GM12864 (cell line): ENCODE data around the gene ARL17A.
"Not testable (repeated sequence)": the region's sequence is repeated elsewhere in the genome, so short reads cannot be mapped to it uniquely, and the experiment has no call there.

Experiments
- DNase-seq: peaks from one replicate; pipeline ENCODE4 v3.0.0-alpha.2; 2011; ENCODE audit warnings: low read depth
- H3K4me3 ChIP-seq: 2 replicates; pipeline ENCODE4 v1.5.1; 2011; ENCODE audit warnings: mild to moderate bottlenecking, low read depth, low read length, control low read depth

Gene ARL17A

DNA sequence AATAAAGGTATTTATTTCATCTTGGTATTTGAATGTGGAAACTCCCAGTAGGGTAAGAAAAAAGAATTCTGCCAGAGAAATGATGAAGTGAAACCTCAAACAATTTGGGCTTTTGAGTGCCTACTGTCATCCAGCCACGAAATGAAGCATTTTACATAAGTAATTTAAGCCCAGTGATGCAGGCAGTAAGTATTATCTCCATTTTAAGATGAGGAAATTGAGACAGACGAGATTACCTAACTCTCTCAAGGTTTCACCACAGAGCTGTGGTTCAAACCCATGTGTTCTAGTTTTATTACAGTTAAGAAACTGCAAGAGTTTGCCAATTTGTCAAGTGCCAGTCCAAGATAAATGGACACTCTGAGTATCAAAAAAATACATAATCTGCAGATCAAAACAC is 13.2 kb downstream of the ARL17A start:
- not testable (repeated sequence) for DNase-seq

DNA sequence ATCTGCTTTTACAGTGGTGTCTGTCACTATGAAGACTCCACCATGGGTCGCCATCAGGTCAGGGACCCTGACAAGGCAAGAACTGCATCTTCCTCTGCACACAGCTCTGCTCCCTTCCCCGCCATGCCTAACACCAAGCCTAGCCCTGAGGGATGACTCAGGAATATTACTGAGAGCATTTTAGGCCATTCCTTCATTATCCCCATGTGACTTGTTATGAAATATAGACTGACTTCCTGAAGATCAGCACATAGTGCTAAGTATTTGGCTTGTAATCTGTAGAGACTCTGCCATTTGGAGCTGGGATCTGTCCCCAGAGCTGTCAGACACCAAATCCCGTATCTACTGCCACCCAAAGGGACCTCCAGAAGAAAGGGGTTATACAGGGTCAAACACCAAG is 19.4 kb downstream of the ARL17A start:
- H3K4me3 ChIP-seq, result not testable (repeated sequence)

More for the DNA sequence above, 13.2 kb downstream of the ARL17A start:
- not testable (repeated sequence) for H3K4me3 ChIP-seq

DNA sequence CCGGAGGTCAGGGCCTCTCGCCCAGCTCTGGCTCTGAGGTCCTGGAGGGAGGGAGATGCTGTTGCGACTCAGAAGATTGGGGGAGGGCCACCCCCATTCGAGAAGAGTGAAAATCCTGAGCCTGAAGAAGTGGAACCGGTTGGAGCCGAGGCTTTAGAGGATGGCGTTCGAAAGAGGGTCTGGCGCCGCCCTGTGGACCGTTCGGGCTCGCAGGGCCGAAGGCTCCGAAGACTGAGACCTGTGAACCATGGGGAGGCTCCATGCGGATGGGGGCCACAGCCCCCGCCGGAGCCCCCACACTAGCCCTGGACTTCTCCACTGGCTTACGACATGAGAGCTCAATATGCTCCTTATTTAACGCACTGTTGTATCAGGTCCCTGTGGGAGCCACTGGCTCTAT is 20.3 kb downstream of the ARL17A start:
- not testable (repeated sequence) for H3K4me3 ChIP-seq, DNase-seq

More for the DNA sequence above, 19.4 kb downstream of the ARL17A start:
- DNase-seq, result not testable (repeated sequence)

DNA sequence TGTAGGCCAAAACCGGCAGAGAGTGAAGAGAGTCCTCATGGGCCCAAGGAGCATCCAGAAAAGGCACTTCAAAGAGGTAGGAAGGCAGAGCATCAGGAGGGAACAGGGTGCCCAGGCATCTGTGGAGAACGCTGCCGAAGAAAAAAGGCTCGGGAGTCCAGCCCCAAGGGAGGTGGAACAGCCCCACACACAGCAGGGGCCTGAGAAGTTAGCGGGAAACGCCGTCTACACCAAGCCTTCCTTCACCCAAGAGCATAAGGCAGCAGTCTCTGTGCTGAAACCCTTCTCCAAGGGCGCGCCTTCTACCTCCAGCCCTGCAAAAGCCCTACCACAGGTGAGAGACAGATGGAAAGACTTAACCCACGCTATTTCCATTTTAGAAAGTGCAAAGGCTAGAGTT is 30.9 kb downstream of the ARL17A start:
- H3K4me3 ChIP-seq, DNase-seq: not testable (repeated sequence)

DNA sequence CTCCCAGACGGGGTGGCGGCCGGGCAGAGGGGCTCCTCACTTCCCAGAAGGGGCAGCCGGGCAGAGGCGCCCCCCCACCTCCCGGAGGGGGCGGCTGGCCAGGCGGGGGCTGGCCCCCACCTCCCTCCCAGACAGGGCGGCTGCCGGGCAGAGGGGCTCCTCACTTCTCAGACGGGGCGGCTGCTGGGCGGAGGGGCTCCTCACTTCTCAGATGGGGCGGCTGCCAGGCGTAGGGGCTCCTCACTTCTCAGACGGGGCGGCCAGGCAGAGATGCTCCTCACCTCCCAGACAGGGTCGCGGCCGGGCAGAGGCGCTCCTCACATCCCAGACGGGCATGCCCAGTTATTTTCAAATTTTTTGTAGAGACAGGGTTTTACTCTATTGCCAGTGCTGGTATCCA is 44.8 kb downstream of the ARL17A start:
- not testable (repeated sequence) for H3K4me3 ChIP-seq, DNase-seq

DNA sequence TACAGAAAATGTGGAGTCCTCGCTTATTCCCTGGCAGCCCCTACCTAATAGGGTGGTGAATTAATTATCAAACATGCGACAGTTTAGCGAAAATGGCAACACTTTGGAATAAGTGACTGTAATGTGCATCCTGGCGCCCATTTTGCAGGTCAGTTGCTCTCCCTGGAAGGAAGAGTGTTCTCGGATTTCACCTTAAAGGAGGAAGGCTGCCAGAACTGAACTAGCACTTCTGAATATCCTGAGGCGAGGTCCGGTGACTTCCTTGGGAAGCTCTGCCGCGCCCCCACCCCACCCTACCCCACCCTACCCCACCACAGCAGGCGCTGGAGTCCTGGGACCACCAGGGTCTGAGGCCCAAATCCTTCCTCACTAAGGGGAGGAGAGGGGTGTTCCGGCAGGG is 67.3 kb downstream of the ARL17A start, which contains the start of gene LRRC37A2:
LRRC37A2 (plus strand) TSS at position 301 of the 400 bp plus-strand sequence. CDS start 245 bp downstream, outside the sequence.
- DNase-seq, H3K4me3 ChIP-seq: not testable (repeated sequence)

DNA sequence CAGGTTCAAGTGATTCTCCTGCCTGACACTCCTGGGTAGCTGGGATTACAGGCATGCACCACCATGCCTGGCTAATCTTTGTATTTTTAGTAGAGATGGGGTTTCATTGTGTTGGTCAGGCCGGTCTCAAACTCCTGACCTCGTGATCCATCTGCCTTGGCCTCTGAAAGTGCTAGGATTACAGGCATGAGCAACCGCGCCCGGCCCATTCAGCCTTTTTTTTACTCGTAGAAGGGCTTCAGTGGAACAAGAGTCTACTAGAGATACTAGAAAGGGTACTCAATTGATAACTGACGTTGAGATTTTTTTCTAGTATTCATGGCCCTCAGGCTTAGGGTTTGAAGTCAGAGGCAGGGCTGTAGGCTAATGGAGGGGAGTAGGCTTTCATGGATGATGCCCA is 73.6 kb downstream of the ARL17A start:
- not testable (repeated sequence) for H3K4me3 ChIP-seq, DNase-seq

DNA sequence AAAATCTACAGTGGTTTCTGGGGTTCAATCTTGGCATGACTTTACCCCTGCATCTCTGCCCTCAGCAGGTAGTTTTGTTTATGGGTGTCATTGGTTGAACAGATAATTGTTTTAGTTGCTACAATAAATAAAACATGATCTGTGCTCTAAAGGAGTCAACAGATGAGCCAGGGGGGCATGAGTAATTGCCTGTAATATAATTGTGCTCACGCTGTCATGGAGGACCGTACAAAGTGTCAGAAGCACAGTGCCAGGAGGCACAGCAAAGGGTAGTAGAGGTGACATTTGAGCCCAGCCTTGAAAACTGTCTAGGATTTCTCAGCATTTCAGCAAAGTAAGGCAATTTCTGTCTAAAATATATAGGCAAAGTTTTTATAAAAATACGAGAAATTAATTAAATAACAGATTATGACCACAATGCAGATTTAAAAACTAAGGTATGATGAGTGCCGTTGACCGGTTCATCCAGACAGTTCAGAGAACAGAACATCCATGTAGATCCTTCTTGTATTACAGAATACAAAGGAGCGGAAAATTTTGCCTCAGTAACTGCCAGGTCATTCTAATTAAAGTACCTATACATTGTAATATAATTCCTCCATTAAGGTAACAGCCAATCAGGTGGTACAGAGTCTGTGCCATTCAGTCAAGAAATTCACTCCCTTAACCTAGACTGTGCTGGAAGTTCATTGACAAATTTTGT is 79.9 kb downstream of the ARL17A start:
- H3K4me3 ChIP-seq, DNase-seq: not testable (repeated sequence)

DNA sequence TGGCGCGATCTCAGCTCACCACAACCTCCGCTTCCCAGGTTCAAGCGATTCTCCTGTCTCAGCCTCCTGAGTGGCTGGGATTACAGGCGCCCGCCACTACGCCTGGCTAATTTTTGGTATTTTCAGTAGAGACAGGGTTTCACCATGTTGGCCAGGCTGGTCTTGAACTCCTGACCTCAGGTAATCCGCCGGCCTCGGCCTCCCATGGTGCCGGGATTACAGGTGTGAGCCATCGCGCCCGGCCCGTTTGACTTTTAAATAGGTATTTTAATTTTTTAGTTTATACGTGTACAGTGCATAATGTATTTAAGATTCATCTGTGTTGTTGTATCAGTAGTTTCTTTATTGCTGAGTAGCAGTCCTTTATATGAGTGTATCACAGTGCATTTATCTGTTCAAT is 87.5 kb downstream of the ARL17A start:
- not testable (repeated sequence) for DNase-seq, H3K4me3 ChIP-seq

DNA sequence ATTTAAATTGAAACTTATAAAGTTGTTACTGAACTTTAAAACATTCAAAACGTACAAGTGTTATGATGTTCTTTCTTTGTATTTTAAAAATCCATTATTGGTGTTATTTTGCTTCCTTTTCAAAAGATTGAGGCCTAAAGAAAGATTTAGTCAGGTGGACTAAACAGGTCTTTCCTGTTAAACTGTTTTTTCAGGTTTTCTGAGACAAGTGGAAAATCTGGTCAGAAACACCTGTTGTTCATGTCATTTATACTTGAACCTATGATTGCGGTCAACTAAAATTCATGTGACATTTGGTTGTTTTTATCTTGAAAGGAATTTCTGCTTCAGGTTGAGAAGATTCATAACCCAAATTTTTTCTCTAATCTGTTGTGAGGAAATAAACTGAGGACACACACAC is 98.2 kb downstream of the ARL17A start:
- not testable (repeated sequence) for H3K4me3 ChIP-seq, DNase-seq

DNA sequence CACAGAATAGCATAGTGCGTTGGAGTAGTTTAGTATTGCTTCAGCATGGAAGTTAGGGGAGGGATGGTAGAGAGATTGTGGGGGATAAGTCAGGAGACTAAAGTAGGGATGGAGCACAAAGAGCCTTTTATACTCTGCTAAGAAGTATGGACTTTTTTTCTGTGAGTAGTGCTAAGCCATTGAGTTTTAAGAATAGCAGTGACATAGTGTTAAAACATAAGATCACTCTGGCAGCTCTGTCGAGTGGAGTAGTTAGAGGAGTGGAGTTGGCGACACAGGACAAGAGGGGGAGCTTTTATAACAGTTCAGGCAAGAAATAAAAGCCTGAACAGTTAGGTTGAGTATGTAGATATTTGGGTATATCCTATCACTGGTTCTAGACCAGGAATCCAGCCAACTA is 100.7 kb downstream of the ARL17A start:
- DNase-seq, H3K4me3 ChIP-seq: not testable (repeated sequence)

DNA sequence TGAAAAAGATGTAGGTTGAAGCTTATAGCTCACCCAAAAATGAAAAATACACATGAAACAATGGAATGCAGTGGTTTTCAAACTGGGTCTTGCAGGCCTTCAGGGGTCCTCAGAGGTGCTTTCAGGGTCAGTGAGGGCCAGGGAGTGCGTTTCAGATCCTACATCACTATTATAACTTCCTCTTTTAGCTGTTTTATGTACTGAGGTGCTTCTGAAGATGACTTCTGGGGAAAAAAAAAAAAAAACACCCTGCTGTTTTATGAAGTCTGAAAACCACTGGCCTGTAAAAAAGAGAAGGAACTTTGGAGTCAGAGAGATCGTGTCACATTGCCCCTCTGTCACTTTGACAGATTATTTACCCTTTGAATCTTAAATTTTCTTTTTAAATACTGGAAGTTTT is 103.9 kb downstream of the ARL17A start:
- DNase-seq, result not testable (repeated sequence)

DNA sequence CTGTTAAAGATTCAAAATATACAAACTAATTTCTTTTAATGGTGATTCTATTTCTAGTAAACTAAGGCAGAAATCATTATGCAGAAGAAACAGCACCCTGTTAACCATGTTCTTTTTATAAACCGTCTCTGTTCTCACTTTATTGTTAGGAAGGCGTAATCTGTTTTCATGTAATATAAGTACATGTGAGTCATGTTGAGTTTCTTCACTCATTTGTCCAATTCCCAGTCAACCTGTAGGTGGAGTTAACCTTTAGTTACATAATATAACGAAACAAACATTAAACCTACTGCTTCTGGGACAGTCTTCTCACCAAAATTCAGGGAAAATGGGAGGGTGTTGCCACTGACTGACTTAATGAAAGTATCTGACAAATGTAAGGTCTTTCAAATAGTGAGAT is 105.0 kb downstream of the ARL17A start:
- H3K4me3 ChIP-seq, DNase-seq: not testable (repeated sequence)

More for the DNA sequence above, 103.9 kb downstream of the ARL17A start:
- H3K4me3 ChIP-seq, result not testable (repeated sequence)

DNA sequence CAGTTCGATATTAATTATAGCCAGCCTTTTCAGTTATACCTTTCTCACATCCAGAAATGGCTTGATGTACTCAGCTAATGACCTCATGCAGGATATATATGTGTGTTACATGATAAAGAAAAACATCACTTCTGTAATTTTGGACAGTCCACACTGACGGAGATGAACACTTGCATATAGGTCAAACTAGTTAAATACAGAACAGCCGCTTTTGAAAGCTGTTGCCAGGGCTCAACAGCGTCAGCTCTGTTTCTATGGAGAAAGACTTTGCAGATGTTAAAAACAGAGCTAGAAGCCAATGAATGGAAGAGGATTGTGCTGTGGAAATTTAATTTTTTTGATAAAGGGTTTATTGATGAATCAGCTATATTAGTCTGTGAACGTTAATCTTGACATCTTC is 111.9 kb downstream of the ARL17A start:
- DNase-seq, H3K4me3 ChIP-seq: not testable (repeated sequence)
